NCI-H1436 treated with DMSO at 0.1 percent for 48 hours (cell line): ENCODE measurements around the gene TOP3B.
"Not testable (repeated sequence)": the region's sequence is repeated elsewhere in the genome, so short reads cannot be mapped to it uniquely, and the experiment has no call there.

Experiments used
- DNase-seq: peaks from one replicate; lab custom pipeline; 2025; lab: John Stamatoyannopoulos, UW

Gene TOP3B

DNA sequence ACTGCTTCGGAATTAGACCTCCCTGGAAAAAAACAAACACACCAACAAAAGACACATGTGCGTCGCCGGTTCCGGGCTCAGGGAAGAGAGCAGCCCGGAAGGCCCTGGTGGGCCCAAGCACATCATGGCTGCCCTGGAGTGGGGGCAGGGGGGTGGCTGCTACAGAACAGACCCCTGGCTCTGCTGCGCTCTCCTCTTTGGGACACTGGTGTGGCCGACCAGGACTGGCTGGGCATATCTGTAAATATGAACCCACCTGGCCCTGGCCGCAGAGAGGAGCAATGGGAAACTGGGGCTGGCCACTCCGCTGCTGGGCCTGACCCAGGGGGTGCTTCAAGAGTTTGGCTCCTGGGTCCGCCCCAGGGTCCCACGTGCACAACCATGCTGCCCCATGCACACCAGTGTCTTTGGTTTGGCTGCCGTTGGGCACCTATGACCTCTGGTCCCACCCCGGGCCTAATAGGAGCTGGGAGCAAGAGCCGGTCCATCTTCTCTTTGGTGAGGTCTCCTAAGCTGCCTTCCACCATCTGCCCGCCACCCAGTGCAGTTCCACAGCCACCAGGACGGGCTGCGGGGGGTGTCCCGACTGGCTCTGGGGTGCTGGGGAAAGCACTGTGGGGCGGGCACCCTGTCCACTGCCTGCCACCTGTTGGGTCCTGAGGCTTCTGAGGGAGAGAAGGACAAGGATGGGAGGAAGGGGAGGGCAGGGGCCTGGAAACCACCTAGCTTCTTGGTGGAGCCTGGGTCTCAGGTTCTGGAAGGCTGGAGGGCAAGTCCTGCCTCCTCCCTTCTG, 60.0 kb downstream of the TOP3B start:
- DNase-seq = no peak

DNA sequence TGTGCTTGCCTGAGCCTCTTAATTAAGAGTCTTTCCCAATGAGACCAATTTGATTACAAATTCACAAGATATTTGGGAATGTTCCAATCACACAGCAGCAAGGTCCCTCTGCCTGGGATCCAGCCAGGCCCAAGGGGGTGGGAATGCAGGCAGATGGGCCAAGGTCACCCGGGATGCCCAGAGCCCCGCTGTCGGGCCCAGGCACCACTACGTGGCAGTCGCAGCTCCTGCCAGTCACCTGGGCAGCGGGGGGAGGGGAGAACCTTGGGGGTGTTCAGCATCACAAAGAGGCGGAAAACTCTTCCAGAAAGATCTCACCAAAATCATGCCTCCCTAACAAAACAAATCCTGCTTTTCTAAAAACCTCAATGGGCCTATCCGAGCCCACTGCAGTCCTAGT, 60.9 kb downstream of the TOP3B start:
- DNase-seq = no peak

DNA sequence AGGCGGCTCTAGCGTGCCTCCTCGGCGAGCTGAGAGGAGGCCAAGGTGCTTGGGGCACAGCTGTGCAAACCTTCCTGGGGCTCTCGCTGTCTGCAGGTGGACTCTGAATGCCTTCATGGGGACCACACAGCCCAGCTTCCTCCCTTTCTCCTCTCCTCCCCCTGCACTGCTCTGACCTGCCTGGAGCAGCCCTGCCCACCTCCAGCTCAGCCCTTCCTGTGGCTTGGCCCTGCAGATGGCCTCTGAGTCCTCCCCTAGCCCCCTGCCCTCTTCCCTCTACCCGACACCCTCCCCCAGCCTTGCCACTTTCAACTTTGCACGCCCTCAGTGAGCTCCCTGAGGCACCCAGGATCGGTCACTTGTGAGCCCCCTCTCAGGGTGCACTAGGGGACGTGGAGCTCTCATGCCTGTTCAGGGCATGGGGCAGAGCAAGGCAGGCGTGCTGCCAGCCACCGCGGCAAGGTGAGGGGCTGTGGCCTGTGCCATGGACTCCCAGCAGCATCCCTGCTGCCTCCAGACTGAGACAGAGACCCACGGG, 61.3 kb downstream of the TOP3B start:
- DNase-seq = no peak

DNA sequence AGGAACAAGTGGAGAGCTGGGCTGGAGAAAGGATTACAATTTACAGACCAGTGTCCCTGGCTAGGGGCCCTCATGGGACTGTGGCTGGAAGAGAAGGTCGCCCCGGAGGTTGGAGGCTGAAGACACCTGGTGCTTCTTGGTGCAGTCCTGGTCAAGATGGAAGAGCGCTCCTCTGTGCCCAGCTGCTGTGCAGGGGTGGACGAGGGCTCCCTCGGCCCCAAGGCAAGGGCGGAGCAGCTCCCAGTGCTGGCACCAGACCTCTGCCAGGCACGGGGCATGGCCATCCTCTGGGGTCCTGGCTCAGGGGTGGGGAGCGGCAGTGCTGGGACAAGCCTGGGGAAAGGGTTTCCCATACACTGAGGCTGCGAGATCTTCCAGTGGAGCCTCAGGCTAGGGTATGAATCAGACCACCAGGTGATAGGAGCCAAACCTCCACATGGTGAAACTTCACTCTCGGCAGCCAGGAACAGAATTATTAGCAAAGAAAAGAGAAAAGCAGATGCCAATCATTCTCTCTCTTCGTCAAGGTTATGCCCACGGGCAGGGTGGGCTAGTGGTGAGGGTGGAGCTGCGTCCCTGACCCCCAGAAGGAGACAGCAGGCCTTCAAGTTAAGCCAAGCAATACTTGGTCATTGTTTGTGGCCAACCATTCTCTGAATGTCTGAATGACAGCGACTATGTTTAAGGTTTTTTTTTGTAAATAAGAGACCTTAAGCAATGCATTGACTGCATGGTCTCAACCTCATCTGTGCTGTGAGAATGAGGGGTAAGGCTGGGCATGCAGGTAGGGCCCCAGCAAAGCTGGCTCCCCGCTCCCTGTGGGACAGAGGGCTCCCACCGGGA, 62.0 kb downstream of the TOP3B start:
- DNase-seq = no peak

DNA sequence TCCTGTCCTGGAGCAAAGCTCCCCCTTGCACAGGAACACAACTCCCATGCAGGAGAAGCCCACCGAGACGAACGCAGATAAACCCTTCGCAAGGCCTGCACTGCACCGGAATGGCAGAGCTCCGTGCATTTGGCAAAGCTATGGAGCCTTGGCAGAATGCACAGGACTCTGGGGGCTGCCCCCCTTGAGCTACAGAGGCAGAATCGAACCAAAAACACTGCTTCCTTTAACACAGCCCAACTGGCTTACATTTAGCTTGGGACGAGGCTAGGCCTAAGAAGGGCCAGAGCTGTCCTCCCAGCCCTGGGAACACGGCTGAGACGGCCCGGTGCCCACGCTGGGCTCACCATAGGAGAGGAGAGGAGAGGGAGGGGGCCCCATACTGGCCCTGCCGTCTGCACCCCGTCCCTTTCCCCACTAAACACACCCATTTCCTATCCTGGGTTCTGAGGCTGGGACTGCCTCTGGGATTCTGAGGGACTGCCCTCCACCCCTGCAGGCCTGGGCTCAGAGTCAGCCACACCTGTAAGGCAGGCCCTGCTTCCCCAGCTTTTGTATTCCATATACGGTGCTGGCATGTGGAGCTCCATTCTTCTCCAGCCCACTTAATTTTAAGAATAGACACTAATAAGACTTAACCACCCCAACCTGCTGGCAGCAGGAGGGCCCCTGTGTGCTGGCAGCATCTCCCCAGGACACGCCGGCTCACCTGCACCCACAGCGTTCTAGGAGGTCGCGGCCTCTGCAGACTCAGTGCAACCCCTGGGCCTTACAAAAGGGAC, 62.9 kb downstream of the TOP3B start:
- DNase-seq = no peak

DNA sequence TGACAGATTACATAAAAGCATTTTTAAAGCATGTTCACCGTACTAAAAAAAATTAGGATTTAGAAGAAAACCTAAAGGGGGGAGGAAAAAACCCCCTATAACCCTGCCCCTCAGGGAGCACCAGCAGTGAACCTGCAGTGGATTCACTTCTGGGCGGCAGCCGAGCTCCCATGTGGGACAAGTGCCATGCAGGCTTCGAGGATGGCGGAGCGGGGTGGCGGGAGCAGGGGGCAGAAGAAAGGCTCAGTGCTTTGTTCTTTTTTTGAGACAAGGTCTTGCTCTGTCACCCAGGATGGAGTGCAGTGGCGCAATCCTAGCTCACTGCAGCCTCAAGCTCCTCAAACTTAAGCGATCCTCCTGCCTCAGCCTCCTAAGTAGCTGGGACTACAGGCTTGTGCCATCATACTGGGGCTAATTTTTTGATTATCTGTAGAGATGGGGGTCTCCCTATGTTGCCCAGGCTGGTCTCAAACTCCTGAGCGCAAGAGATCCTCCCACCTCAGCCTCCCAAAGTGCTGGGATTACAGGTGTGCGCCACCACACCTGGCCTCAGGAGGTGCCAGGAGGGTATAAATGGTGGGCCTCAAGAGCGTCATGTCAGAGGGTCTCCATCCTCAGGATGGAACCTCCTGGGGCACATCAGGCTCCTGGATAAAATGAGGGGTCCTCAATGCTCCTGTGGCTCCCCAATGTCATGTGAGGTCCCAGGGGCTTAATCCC, 64.0 kb downstream of the TOP3B start:
- no peak for DNase-seq

DNA sequence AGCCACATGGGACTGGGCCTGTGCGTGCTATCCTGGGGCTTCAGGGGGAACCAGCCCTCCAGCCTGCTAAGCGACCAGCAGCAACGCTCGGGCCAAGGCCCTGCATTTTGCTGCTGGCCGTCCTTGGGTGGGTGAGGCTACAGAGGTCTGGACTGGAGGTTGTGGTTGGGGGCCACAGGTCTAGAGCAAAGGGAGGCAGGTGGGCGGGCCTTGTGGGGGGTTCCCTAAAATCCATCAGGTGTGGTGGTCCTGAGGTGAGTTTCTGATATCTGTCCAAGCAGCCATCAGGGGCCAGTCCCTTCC, 64.7 kb downstream of the TOP3B start:
- no peak for DNase-seq

DNA sequence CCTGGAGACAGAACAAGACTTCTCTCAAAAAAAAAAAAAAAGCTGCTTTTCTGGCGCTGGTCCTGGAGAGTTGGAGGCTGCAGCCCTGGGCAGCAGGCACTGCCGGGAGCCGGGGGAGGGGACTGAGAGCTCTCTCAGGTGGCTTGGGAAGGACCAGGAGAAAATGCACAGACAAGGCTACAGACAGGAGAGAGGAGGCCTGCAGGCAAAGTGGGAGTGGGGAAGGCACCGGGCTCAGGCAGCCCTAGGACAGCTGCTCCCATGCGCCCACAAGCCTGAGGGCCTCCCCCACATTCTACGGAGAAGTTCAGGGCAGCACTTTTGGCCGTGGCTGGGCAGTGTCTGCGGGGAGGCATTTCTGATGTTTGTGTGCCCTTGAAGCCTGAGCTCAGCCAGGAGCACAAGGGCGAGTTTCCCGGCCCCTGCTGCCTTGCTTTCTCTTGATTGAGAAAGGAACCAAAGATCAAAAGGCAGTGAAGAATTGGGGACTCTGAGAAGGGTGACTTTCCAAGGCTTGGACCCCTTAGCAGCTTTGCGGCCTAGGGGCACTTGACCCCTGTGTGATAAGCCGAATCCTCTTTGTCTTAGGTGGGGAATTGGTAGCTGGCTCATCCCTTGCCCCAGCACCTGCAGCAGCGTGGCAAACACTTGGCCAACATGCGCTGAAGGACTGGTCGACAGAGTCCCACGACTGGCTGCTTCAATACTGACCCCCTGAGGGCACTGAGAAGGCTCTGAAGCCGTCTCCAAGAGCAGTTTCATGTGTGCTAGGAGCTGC, 65.2 kb downstream of the TOP3B start:
- no peak for DNase-seq

DNA sequence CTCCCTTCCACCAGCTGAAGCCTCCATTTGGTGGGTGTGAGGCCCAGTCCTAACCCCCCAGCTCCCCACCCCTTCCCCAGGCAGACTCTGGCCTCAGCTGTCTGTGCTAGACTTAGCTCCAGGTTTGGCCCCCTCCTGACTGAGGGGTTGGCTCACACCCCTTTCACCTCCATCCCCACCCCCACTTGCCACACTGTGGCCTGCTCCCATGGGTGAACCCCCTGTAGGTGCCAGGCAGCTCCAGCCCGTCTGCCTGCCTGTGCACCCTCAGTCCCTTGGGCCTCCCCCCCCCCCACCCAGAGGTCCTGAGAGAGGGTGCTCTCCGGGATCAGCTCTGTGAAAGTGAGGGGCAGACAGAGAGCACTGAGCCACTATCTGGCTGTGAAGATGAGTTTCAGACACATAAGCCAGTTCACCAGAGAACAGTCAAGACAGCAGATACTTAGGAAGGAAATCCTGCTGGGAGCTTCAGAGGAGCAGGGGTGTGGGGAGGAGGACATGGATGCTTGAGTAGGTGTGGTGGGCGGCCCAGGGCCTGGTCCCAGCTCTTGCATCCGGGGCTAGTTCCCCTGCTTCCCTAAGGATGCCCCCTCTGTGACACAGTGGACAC, 66.2 kb downstream of the TOP3B start:
- DNase-seq = no peak

DNA sequence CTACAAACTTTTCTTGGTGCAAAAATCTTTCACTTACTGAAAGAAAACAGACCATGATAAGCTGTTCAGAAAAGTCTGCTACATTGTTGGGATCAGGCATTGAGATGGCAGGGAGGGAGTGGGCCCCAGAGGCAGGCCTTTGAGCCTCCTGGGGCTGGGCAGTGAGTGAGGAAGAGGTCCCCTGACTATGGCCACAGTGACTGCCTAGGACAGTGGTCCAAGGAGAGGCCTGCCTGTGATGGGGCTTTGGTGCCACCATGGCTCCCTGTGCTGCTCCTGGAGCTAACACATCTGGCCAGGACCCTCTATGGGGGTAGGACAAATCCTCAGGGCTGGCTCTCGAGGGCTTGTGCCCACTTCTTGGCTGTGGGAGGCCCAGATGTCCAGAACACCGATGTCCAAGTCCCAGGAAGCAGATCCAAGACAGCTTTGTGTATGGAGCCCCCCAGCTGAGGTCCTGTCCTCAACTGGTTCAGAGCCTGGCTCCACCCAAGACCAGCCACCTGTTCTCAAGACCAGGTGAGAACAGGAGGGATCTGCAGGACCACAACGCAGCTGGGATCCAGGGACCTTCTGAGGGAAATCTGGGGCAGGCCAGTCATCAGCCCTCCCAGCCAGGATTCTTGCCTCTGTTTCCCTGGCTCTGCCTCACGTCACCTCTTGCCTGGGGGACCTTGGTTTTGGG, 66.8 kb downstream of the TOP3B start:
- DNase-seq = no peak

DNA sequence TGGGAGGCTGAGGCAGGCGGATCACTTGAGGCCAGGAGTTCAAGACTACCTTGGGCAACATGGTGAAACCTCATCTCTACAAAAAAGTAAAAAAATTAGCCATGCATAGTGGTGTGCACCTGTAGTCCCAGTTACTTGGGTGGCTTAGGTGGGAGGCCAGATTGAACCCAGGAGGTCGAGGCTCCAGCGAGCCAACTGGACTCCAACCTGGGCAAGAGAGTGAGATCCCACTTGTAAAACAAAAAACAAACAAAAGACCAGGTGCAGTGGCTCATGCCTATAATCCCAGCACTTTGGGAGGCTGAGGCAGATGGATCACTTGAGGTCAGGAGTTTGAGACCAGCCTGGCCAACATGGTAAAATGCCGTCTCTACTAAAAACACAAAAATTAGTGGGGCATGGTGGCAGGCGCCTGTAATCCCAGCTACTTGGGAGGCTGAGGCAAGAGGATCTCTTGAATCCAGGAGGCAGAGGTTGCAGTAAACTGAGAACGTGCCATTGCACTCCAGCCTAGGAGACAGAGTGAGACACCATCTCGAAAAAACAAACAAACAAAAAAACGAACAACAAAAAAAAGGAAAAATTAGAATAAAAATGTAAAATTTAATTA, 68.4 kb downstream of the TOP3B start:
- not testable (repeated sequence) for DNase-seq

DNA sequence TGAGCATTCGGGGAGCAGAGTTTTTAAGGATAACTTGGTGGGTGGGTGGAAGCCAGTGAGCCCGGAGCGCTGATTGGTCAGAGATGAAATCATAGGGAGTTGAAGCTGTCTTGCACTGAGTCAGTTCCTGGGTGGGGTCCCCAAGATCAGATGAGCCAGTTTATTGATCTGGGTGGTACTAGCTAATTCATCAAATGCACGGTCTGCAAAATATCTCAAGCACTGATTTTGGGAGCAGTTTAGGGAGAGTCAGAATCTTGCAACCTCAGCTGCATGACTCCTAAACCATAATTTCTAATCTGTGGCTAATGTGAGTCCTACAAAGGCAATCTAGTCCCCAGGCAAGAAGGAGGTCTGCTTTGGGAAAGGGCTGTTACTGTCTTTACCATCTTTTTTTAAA, 72.2 kb downstream of the TOP3B start:
- not testable (repeated sequence) for DNase-seq

DNA sequence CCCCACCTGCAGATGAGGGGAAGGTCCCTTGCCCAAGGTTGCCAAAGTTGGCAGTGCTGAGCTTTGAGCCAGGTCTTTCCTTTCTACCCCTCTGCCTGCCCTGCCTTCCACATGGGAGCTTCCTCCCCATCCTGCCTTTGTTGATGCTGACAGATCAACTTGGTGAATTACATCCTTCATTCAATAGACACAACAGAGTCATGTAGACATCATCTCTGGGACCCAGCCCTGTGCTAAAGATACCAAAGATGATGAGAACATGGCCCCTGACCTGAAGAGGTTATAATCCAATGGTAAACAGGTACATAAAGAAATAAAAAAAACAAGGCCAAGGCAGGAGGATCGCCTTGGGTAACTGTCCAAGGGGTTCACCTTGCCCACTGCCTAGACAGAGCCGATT, 72.7 kb downstream of the TOP3B start:
- no peak for DNase-seq

DNA sequence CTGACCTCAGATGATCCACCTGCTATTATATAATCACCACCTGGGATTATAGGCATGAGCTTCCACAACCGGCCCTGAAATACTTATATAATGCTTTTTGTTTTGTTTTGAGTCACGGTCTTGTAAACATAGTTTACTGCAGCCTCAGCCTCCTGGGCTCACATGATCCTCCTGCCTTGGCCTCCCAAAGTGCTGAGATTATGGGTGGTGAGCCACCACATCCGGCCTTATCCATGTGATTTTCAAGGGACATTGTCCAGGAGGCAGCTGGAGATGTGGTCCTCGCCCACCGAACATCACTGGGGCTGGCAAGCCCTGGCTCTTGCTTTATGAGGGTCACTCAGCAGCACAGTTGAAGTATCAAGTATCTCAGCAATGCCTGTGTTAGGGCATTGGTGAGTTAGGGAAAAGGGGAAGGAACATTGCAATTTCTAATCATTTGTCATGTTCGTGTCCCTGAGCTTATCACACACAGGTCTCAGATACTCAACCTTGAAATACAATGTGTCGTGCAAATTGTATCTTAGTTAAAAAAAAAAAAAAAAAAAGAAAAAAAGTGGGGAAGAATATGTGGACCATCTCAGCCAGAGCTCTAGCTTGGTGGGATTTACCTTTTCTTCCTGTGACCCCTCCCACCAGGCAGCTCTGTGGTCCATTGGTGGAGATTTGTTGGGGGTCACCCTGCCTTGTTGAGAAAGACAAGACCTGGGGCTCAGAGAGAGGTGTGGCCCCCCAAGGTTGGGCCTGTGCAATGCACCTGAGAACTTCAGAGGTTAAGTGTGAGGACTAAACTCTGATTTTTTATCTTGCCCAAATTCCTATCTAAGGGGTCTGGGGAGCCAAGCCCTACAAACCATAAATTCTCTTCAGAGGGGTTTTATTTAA, 74.7 kb downstream of the TOP3B start:
- DNase-seq = no peak
